Kidney (tissue), 14 donors: ENCODE results near the gene L1CAM. TPM values are rescaled to one million over a fixed set of nuclear protein-coding genes. Genes with fewer than 3 reads are reported as not detected.

Source experiments
- DNase-seq, 5 donors: peaks; one replicate each; pipeline ENCODE4 v3.0.0-alpha.2; 2013 to 2020
- FAIRE-seq: peaks from 2 replicates; lab custom pipeline; 2012; peaks lifted over from hg19 to GRCh38; lab: Jason Lieb, UNC
- H3K27ac ChIP-seq, 2 donors: one replicate each; pipeline ENCODE4 v1.7.0; 2013; ENCODE audit warnings: low read depth in 2 of 2, low read length in 2 of 2, inconsistent platforms in 1 of 2
- H3K27me3 ChIP-seq: one replicate; pipeline ENCODE4 v1.7.1; 2013; ENCODE audit warnings: low read length, inconsistent platforms; ENCODE audit not compliant: control insufficient read depth, insufficient read depth
- H3K36me3 ChIP-seq, 3 donors: one replicate each; pipeline versions ENCODE4 v1.7.0 to v1.7.1; 2013; ENCODE audit warnings: low read length in 3 of 3, control low read depth in 1 of 3, inconsistent platforms in 1 of 3; ENCODE audit not compliant: insufficient read depth in 3 of 3, control insufficient read depth in 2 of 3
- H3K4me1 ChIP-seq, 3 donors: one replicate each; pipeline versions ENCODE4 v1.7.0 to v1.7.1; 2013; ENCODE audit warnings: low read length in 3 of 3, inconsistent platforms in 1 of 3, low read depth in 1 of 3; ENCODE audit not compliant: control insufficient read depth in 2 of 3, insufficient read depth in 2 of 3
- H3K4me3 ChIP-seq, 3 donors: one replicate each; pipeline versions ENCODE4 v1.7.0 to v1.8.1; 2013; ENCODE audit warnings: low read length in 3 of 3, control low read depth in 1 of 3, inconsistent platforms in 1 of 3
- H3K9ac ChIP-seq, 3 donors: one replicate each; pipeline versions ENCODE4 v1.7.0 to v1.7.1; 2013; ENCODE audit warnings: low read length in 3 of 3, control low read depth in 1 of 3, inconsistent platforms in 1 of 3
- H3K9me3 ChIP-seq, 3 donors: one replicate each; pipeline versions ENCODE4 v1.7.0 to v1.7.1; 2013; ENCODE audit warnings: low read length in 3 of 3, control low read depth in 1 of 3, inconsistent platforms in 1 of 3; ENCODE audit not compliant: control insufficient read depth in 2 of 3, insufficient read depth in 1 of 3
- CTCF ChIP-seq: IDR thresholded peaks from 3 replicates; pipeline ENCODE4 v1.5.1; 2012; ENCODE audit warnings: mild to moderate bottlenecking, moderate library complexity, borderline replicate concordance; ENCODE audit not compliant: insufficient read depth; ENCODE audit errors: extremely low read depth
- intact Hi-C: fragments of 100-400 bp; cut with DNase I; formaldehyde crosslinking; loops from one replicate; pipeline ENCODE4 v1.11.1; 2022
- polyA plus RNA-seq: library from polyadenylated mRNA; stranded (reverse); fragments of 350-450 nt; fragmentation: Illumina TruSeq; extraction: RNeasy Lipid Tissue Mini Kit (QIAGEN cat#74804); gene quantifications from one replicate; pipeline ENCODE4 v1.2.3, GENCODE V29; 2014; ENCODE audit warnings: low read depth, low replicate concordance; ENCODE audit not compliant: insufficient read depth
- total RNA-seq: library from RNA; stranded (reverse); fragmentation: NEBNext Ultra II Directional; extraction: Animal tissue kit (Norgen Biotek cat#: 25700); gene quantifications from one replicate; pipeline ENCODE4 v1.2.1, GENCODE V29; 2021
- donor health status: control.
- donor health status: control.
- donor health status: control.
- donor health status: control.
- donor health status: control.
- donor health status: DM: yes; HTN: yes; CAD: no.
- donor health status: Normal renal cell carcinoma (clear cell type).

The L1CAM gene
- total and polyA plus RNA-seq, 2 donors from 2014 or later, result 26.1 to 71.9 TPM

- Histone ChIP-seq H3K36me3 (no peaks in the 10 kb centered on the region), H3K4me1 (no peaks in the 10 kb centered on the region), H3K27ac (no peak overlapping the region), H3K4me3 (no peak overlapping the region), H3K9ac (no peak overlapping the region), H3K9me3 (no peaks in the 10 kb centered on the region), H3K27me3 (no peaks in the 10 kb centered on the region)
- TF ChIP-seq CTCF, result no peak
- FAIRE-seq, result no peak
- peak in 1 of 5 donors; percentile 56 for DNase-seq
- intact Hi-C loops, result no loop called here
These were observed 23.3 kb upstream of the L1CAM start for GRCh38 chrX:153909024-153909979.

GRCh38 chrX:153908219-153908860 is 22.4 kb upstream of the L1CAM start:
- H3K4me3 ChIP-seq, result no peak overlapping the region
- no peaks in the 10 kb centered on the region for H3K27me3 ChIP-seq
- H3K36me3 ChIP-seq, result no peaks in the 10 kb centered on the region
- H3K9me3 ChIP-seq, result no peaks in the 10 kb centered on the region
- H3K4me1 ChIP-seq, result peaks cover 0 to under 1% (median 0%) of the 10 kb centered on the region in 3 donors
- DNase-seq (no peak), FAIRE-seq (no peak)
- intact Hi-C loops, result no loop called here
- no peak for TF ChIP-seq CTCF
- no peak overlapping the region for H3K27ac ChIP-seq
- no peak overlapping the region for H3K9ac ChIP-seq

GRCh38 chrX:153907456-153907855 is 21.5 kb upstream of the L1CAM start:
- no peak overlapping the region for H3K9ac ChIP-seq
- FAIRE-seq, result no peak
- H3K27me3 ChIP-seq, result no peaks in the 10 kb centered on the region
- H3K4me1 ChIP-seq, result peaks cover 0 to 4% (median 0%) of the 10 kb centered on the region in 3 donors
- no peak overlapping the region for H3K27ac ChIP-seq
- no peak overlapping the region for H3K4me3 ChIP-seq
- DNase-seq, result peak in 1 of 5 donors; percentile 80
- H3K36me3 ChIP-seq, result no peaks in the 10 kb centered on the region
- intact Hi-C loops, result no loop called here
- TF ChIP-seq CTCF, result no peak
- no peaks in the 10 kb centered on the region for H3K9me3 ChIP-seq
